SK-N-SH treated with all-trans-retinoic acid at 6 μM for 48 hours (cell line): ENCODE measurements around the gene PTH1R.

ENCODE experiments used
- ARNTL ChIP-seq: fragments of 450-650 bp; formaldehyde crosslinking; IDR thresholded peaks from 2 replicates; pipeline ENCODE4 v1.5.0; 2020; ENCODE audit warnings: low read depth, mild to moderate bottlenecking, moderate library complexity, borderline replicate concordance
- RARB ChIP-seq: fragments of 250-450 bp; sonication (Bioruptor Pico); IDR thresholded peaks from 2 replicates; pipeline ENCODE4 v1.8.0; 2021; ENCODE audit warnings: mild to moderate bottlenecking, moderate library complexity
- SNAI2 ChIP-seq: fragments of 250-450 bp; sonication (Bioruptor Pico); IDR thresholded peaks from 2 replicates; pipeline ENCODE4 v1.5.0; 2020; ENCODE audit warnings: mild to moderate bottlenecking, moderate library complexity
- ZFP3 ChIP-seq: fragments of 250-450 bp; sonication (Bioruptor Pico); IDR thresholded peaks from 2 replicates; pipeline ENCODE4 v1.5.0; 2020; ENCODE audit warnings: mild to moderate bottlenecking, moderate library complexity
- ZNF565 ChIP-seq: fragments of 450-650 bp; formaldehyde crosslinking; conservative IDR thresholded peaks from 2 replicates; pipeline ENCODE4 v1.5.0; 2020; ENCODE audit warnings: low read depth, mild to moderate bottlenecking, moderate library complexity
- TF ChIP-seq, protein P1 (sequence below): fragments of 250-450 bp; sonication (Bioruptor Pico); IDR thresholded peaks from 2 replicates; pipeline ENCODE4 v1.8.0; 2020; ENCODE audit warnings: mild to moderate bottlenecking, moderate library complexity, borderline replicate concordance
- TF ChIP-seq, protein P2 (sequence below): fragments of 250-450 bp; sonication (Bioruptor Pico); IDR thresholded peaks from 2 replicates; pipeline ENCODE4 v1.5.1; 2020; ENCODE audit warnings: low read depth, mild to moderate bottlenecking, moderate library complexity

GRCh38 chr3:46914849-46915248 lies 37.3 kb downstream of the PTH1R start:
- TF ChIP-seq ARNTL (CRISPR knock-in tag) (no peak), ZFP3 (no peak), ZNF565 (CRISPR knock-in tag) (no peak), RARB (CRISPR knock-in tag) (no peak), SNAI2 (CRISPR knock-in tag) (no peak)
- TF ChIP-seq, protein P1, sequence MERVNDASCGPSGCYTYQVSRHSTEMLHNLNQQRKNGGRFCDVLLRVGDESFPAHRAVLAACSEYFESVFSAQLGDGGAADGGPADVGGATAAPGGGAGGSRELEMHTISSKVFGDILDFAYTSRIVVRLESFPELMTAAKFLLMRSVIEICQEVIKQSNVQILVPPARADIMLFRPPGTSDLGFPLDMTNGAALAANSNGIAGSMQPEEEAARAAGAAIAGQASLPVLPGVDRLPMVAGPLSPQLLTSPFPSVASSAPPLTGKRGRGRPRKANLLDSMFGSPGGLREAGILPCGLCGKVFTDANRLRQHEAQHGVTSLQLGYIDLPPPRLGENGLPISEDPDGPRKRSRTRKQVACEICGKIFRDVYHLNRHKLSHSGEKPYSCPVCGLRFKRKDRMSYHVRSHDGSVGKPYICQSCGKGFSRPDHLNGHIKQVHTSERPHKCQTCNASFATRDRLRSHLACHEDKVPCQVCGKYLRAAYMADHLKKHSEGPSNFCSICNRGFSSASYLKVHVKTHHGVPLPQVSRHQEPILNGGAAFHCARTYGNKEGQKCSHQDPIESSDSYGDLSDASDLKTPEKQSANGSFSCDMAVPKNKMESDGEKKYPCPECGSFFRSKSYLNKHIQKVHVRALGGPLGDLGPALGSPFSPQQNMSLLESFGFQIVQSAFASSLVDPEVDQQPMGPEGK (CRISPR knock-in tag) = no peak
- TF ChIP-seq, protein P2, sequence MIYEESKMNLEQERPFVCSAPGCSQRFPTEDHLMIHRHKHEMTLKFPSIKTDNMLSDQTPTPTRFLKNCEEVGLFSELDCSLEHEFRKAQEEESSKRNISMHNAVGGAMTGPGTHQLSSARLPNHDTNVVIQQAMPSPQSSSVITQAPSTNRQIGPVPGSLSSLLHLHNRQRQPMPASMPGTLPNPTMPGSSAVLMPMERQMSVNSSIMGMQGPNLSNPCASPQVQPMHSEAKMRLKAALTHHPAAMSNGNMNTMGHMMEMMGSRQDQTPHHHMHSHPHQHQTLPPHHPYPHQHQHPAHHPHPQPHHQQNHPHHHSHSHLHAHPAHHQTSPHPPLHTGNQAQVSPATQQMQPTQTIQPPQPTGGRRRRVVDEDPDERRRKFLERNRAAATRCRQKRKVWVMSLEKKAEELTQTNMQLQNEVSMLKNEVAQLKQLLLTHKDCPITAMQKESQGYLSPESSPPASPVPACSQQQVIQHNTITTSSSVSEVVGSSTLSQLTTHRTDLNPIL = no peak
